Liver (tissue), 9 donors: ENCODE measurements around the gene TBC1D5. TPM values are rescaled to one million over a fixed set of nuclear protein-coding genes. Genes with fewer than 3 reads are reported as not detected.

ENCODE experiments used
- DNase-seq: peaks from one replicate; pipeline ENCODE4 v3.0.0-alpha.2; 2017; ENCODE audit warnings: low spot score
- H3K27ac ChIP-seq, 2 donors: one replicate each; pipeline ENCODE4 v1.7.0; 2013; ENCODE audit warnings: inconsistent platforms in 2 of 2, low read length in 2 of 2, control low read depth in 1 of 2, low read depth in 1 of 2, mild to moderate bottlenecking in 1 of 2
- H3K27me3 ChIP-seq, 4 donors: one replicate each; pipeline versions ENCODE4 v1.6.1 to v1.7.0; 2013; ENCODE audit warnings: low read length in 3 of 4, inconsistent platforms in 1 of 4, mild to moderate bottlenecking in 1 of 4, moderate library complexity in 1 of 4; ENCODE audit not compliant: control insufficient read depth in 4 of 4, insufficient read depth in 4 of 4
- H3K36me3 ChIP-seq, 4 donors: one replicate each; pipeline versions ENCODE4 v1.6.1 to v1.7.0; 2013; ENCODE audit warnings: low read length in 3 of 4, mild to moderate bottlenecking in 3 of 4, low read depth in 1 of 4, moderate library complexity in 1 of 4; ENCODE audit not compliant: control insufficient read depth in 4 of 4, insufficient read depth in 3 of 4
- H3K4me1 ChIP-seq, 4 donors: one replicate each; pipeline versions ENCODE4 v1.6.1 to v1.7.0; 2013; ENCODE audit warnings: low read length in 3 of 4, mild to moderate bottlenecking in 3 of 4, moderate library complexity in 1 of 4; ENCODE audit not compliant: control insufficient read depth in 4 of 4, insufficient read depth in 4 of 4
- H3K4me3 ChIP-seq, 3 donors: one replicate each; pipeline versions ENCODE4 v1.6.1 to v1.7.0; 2013; ENCODE audit warnings: low read length in 3 of 3, control low read depth in 1 of 3, low read depth in 1 of 3, mild to moderate bottlenecking in 1 of 3
- H3K9ac ChIP-seq, 2 donors: one replicate each; pipeline ENCODE4 v1.7.0; 2013; ENCODE audit warnings: low read length in 2 of 2, mild to moderate bottlenecking in 2 of 2, moderate library complexity in 2 of 2, control low read depth in 1 of 2, low read depth in 1 of 2
- H3K9me3 ChIP-seq, 4 donors: one replicate each; pipeline versions ENCODE4 v1.6.1 to v1.7.0; 2013; ENCODE audit warnings: low read length in 3 of 4; ENCODE audit not compliant: control insufficient read depth in 4 of 4
- EGR1 ChIP-seq, 2 donors: IDR thresholded peaks; 2 replicates each; pipeline ENCODE4 v1.6.1; 2016 to 2018; ENCODE audit warnings: antibody characterized with exemption in 2 of 2, low read depth in 2 of 2
- FOXA1 ChIP-seq: IDR thresholded peaks from 2 replicates; pipeline ENCODE4 v1.6.1; 2016; ENCODE audit warnings: antibody characterized with exemption
- FOXA2 ChIP-seq: IDR thresholded peaks from 2 replicates; pipeline ENCODE4 v1.6.1; 2016; ENCODE audit warnings: antibody characterized with exemption
- GABPA ChIP-seq, 2 donors: IDR thresholded peaks in 1 of 2; conservative IDR thresholded peaks in 1 of 2; 2 replicates each; pipeline ENCODE4 v1.6.1; 2016; ENCODE audit warnings: antibody characterized with exemption in 2 of 2, mild to moderate bottlenecking in 1 of 2, moderate library complexity in 1 of 2
- HNF4A ChIP-seq, 2 donors: conservative IDR thresholded peaks; 2 replicates each; pipeline ENCODE4 v1.6.1; 2016; ENCODE audit warnings: antibody characterized with exemption in 2 of 2, mild to moderate bottlenecking in 2 of 2
- HNF4G ChIP-seq: IDR thresholded peaks from 2 replicates; pipeline ENCODE4 v1.6.1; 2016; ENCODE audit warnings: antibody characterized with exemption
- MAX ChIP-seq: IDR thresholded peaks from 2 replicates; pipeline ENCODE4 v1.6.1; 2016; ENCODE audit warnings: antibody characterized with exemption
- NR2F2 ChIP-seq: IDR thresholded peaks from 2 replicates; pipeline ENCODE4 v1.6.1; 2016; ENCODE audit warnings: antibody characterized with exemption
- RXRA ChIP-seq, 2 donors: IDR thresholded peaks; 2 replicates each; pipeline ENCODE4 v1.6.1; 2017 to 2018; ENCODE audit warnings: antibody characterized with exemption in 2 of 2, mild to moderate bottlenecking in 1 of 2
- TAF1 ChIP-seq: conservative IDR thresholded peaks from 2 replicates; pipeline ENCODE4 v1.6.1; 2016; ENCODE audit warnings: antibody characterized with exemption, mild to moderate bottlenecking
- YY1 ChIP-seq: IDR thresholded peaks from 2 replicates; pipeline ENCODE4 v1.6.1; 2016; ENCODE audit warnings: antibody characterized with exemption, mild to moderate bottlenecking
- WGBS: extraction: QIAGEN DNeasy Blood & Tissue Kit; methylation state at CpG from one replicate; pipeline ENCODE4 v1.1.7; 2013; 5-methylcytosine and 5-hydroxymethylcytosine counted together
- polyA plus RNA-seq, 2 donors: library from polyadenylated mRNA; stranded (reverse) in 1 of 2; unstranded in 1 of 2; fragments of 200-250 nt in 1 of 2; fragments of >200 nt in 1 of 2; fragmentation: Nextera tagmentation in 1 of 2; extraction: Ambion mirVana in 1 of 2; gene quantifications; one replicate each; pipeline versions ENCODE4 v1.2.1 to v1.2.3, GENCODE V29; 2013 to 2015
- total RNA-seq, 2 donors: library from RNA; depleted of rRNA; stranded (reverse); fragments of >200 nt; gene quantifications; one replicate each; pipeline ENCODE4 v1.2.3, GENCODE V29; 2014
- TF ChIP-seq, protein P1 (sequence below): fragments of 150-350 bp; IDR thresholded peaks from 2 replicates; pipeline ENCODE4 v1.5.1; 2017; ENCODE audit warnings: improper control_type of control experiment, low read depth, low read length; ENCODE audit not compliant: missing input control
- TF ChIP-seq, protein P2 (sequence below): IDR thresholded peaks from 2 replicates; pipeline ENCODE4 v1.6.1; 2016; ENCODE audit warnings: antibody characterized with exemption
- TF ChIP-seq, protein P3 (sequence below): IDR thresholded peaks from 2 replicates; pipeline ENCODE4 v1.6.1; 2016; ENCODE audit warnings: antibody characterized with exemption
- donor health status: healthy.
- donor health status: healthy.
- donor health status: healthy.
- donor health status: healthy.
- donor health status: healthy.

TBC1D5 gene
- total and polyA plus RNA-seq, 4 donors = 9.1 to 45.6 (median 25.6) TPM

DNA sequence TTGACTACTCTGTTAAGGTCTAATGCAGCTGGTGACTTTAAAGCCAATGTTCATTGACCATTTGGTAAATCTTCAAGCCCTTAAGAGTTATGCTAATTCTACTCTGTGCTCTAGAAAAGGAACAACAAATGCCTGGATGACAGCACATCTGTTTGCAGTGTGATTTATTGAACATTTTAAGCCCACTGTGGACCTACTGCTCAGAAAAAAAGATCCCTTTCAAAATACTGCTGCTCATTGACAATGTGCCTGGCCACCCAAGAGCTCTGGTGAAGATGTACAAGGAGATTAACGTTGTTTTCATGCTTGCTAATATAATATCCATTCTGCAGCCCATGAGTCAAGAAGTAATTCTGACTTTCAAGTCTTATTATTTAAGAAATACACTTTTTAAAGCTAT lies 110.8 kb downstream of the TBC1D5 start:
- TF ChIP-seq, protein P1, sequence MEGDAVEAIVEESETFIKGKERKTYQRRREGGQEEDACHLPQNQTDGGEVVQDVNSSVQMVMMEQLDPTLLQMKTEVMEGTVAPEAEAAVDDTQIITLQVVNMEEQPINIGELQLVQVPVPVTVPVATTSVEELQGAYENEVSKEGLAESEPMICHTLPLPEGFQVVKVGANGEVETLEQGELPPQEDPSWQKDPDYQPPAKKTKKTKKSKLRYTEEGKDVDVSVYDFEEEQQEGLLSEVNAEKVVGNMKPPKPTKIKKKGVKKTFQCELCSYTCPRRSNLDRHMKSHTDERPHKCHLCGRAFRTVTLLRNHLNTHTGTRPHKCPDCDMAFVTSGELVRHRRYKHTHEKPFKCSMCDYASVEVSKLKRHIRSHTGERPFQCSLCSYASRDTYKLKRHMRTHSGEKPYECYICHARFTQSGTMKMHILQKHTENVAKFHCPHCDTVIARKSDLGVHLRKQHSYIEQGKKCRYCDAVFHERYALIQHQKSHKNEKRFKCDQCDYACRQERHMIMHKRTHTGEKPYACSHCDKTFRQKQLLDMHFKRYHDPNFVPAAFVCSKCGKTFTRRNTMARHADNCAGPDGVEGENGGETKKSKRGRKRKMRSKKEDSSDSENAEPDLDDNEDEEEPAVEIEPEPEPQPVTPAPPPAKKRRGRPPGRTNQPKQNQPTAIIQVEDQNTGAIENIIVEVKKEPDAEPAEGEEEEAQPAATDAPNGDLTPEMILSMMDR = no peak
- TF ChIP-seq YY1 (no peak), RXRA (IDR thresholded peaks at IDR 0.05) (no peak), GABPA (IDR thresholded peaks at IDR 0.05 in 1 of 2, conservative IDR thresholded peaks at IDR 0.05 in 1 of 2) (no peak)
- Histone ChIP-seq H3K9ac (no peak overlapping the region), H3K9me3 (no peaks in the 10 kb centered on the region), H3K27ac (no peak overlapping the region), H3K27me3 (no peaks in the 10 kb centered on the region), H3K36me3 (no peaks in the 10 kb centered on the region), H3K4me3 (no peak overlapping the region), H3K4me1 (no peaks in the 10 kb centered on the region)
- DNase-seq = no peak
- WGBS = 94% methylated on average over 1 of the region's 1 CpG

GRCh38 chr3:17629400-17629799 lies 113.0 kb downstream of the TBC1D5 start:
- no peaks in the 10 kb centered on the region for H3K27me3 ChIP-seq
- H3K4me3 ChIP-seq = no peak overlapping the region
- H3K4me1 ChIP-seq = no peaks in the 10 kb centered on the region
- H3K36me3 ChIP-seq = no peaks in the 10 kb centered on the region
- H3K9me3 ChIP-seq = no peaks in the 10 kb centered on the region
- TF ChIP-seq HNF4A (conservative IDR thresholded peaks at IDR 0.05) (no peak), FOXA1 (no peak), RXRA (IDR thresholded peaks at IDR 0.05) (no peak), MAX (no peak), EGR1 (IDR thresholded peaks at IDR 0.05; ENCODE audit: low read depth in 2 of 2) (no peak), GABPA (IDR thresholded peaks at IDR 0.05 in 1 of 2, conservative IDR thresholded peaks at IDR 0.05 in 1 of 2) (no peak), HNF4G (no peak), YY1 (no peak), FOXA2 (no peak), NR2F2 (no peak)
- TF ChIP-seq, protein P2, sequence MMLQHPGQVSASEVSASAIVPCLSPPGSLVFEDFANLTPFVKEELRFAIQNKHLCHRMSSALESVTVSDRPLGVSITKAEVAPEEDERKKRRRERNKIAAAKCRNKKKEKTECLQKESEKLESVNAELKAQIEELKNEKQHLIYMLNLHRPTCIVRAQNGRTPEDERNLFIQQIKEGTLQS = no peak
- TF ChIP-seq, protein P3, sequence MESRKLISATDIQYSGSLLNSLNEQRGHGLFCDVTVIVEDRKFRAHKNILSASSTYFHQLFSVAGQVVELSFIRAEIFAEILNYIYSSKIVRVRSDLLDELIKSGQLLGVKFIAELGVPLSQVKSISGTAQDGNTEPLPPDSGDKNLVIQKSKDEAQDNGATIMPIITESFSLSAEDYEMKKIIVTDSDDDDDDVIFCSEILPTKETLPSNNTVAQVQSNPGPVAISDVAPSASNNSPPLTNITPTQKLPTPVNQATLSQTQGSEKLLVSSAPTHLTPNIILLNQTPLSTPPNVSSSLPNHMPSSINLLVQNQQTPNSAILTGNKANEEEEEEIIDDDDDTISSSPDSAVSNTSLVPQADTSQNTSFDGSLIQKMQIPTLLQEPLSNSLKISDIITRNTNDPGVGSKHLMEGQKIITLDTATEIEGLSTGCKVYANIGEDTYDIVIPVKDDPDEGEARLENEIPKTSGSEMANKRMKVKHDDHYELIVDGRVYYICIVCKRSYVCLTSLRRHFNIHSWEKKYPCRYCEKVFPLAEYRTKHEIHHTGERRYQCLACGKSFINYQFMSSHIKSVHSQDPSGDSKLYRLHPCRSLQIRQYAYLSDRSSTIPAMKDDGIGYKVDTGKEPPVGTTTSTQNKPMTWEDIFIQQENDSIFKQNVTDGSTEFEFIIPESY = no peak
- DNase-seq = no peak
- no peak overlapping the region for H3K27ac ChIP-seq
- H3K9ac ChIP-seq = no peak overlapping the region

DNA sequence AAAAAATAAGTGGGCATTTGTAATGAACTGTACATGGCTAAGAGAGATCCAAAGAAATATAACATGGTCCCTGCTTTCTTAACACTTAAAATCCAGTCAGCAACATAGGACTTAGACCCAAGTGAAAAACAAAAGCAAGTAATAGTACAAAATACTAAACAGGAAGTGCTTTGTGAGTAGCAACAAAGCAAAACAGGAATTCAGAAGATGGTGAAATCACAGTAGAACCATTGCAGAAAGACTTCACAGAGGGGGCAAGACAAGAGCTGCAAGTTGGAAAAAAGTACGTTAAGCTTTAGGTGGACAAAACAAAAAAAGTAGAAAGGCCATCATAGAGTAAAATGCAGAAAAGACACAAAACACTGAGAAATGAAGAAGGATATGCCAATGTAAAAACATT lies 116.0 kb downstream of the TBC1D5 start:
- peaks cover 0 to 2% (median 0%) of the 10 kb centered on the region in 4 donors for H3K36me3 ChIP-seq
- H3K4me1 ChIP-seq = no peaks in the 10 kb centered on the region
- no peaks in the 10 kb centered on the region for H3K27me3 ChIP-seq
- H3K27ac ChIP-seq = no peak overlapping the region
- no peak for TF ChIP-seq TAF1
- H3K9me3 ChIP-seq = no peaks in the 10 kb centered on the region
- H3K4me3 ChIP-seq = no peak overlapping the region
- no peak for DNase-seq
- 81% methylated on average over 1 of the region's 1 CpG for WGBS
- H3K9ac ChIP-seq = no peak overlapping the region
